Heart right ventricle (tissue), 16 donors: ENCODE measurements around the gene FRMPD3. TPM values are rescaled to one million over a fixed set of nuclear protein-coding genes. Genes with fewer than 3 reads are reported as not detected.
A peak's percentile ranks its signal among the peaks of the same experiment; 100 is the strongest.

Experiments used
- ATAC-seq, 8 donors: fragments of 200-7000 bp; cut with Tn5 transposase; one replicate each; pipeline ENCODE4 v1.9.1; 2020; ENCODE audit warnings: mild to moderate bottlenecking in 8 of 8, moderate library complexity in 8 of 8, moderate number of reproducible peaks in 1 of 8
- DNase-seq, 2 donors: peaks; one replicate each; pipeline ENCODE4 v3.0.0-alpha.2; 2020
- H3K27ac ChIP-seq, 10 donors: fragments of 200-600 bp; sonication (generic) in 2 of 10; one replicate each; pipeline versions ENCODE4 v1.5.0 to v1.8.0; 2020 to 2022; ENCODE audit warnings: mild to moderate bottlenecking in 3 of 10
- H3K27me3 ChIP-seq, 7 donors: fragments of 200-600 bp; one replicate each; pipeline ENCODE4 v1.8.0; 2021 to 2022; ENCODE audit warnings: mild to moderate bottlenecking in 2 of 7
- H3K36me3 ChIP-seq, 9 donors: fragments of 200-600 bp; sonication (generic) in 1 of 9; one replicate each; pipeline versions ENCODE4 v1.5.0 to v1.8.0; 2020 to 2022; ENCODE audit warnings: mild to moderate bottlenecking in 2 of 9
- H3K4me1 ChIP-seq, 9 donors: fragments of 200-600 bp; sonication (generic) in 1 of 9; one replicate each; pipeline versions ENCODE4 v1.5.0 to v1.8.0; 2020 to 2022; ENCODE audit warnings: mild to moderate bottlenecking in 4 of 9
- H3K4me3 ChIP-seq, 10 donors: fragments of 200-600 bp; sonication (generic) in 2 of 10; one replicate each; pipeline versions ENCODE4 v1.5.0 to v1.8.0; 2020 to 2022; ENCODE audit warnings: mild to moderate bottlenecking in 7 of 10, moderate library complexity in 2 of 10
- H3K9me3 ChIP-seq, 11 donors: fragments of 200-600 bp in 10 of 11; sonication (generic) in 2 of 11; one replicate each; pipeline versions ENCODE4 v1.5.0 to v1.8.0; 2013 to 2022; ENCODE audit warnings: mild to moderate bottlenecking in 2 of 11, control low read depth in 1 of 11, moderate library complexity in 1 of 11
- WGBS, 2 donors: extraction: QIAGEN DNeasy Blood & Tissue Kit; methylation state at CpG; one replicate each; pipeline ENCODE4 v1.1.7; 2013; ENCODE audit warnings: inconsistent platforms in 1 of 2; 5-methylcytosine and 5-hydroxymethylcytosine counted together
- intact Hi-C, 10 donors: fragments of 100-400 bp; cut with DNase I; formaldehyde crosslinking; loops; one replicate each; pipeline versions ENCODE4 v1.11.1 to v1.14.2; 2022
- polyA plus RNA-seq, 2 donors: library from polyadenylated mRNA; stranded (reverse); fragments of 200-250 nt; gene quantifications; one replicate each; pipeline ENCODE4 v1.2.3, GENCODE V29; 2013
- total RNA-seq, 10 donors: library from RNA; stranded (reverse); fragmentation: NEBNext Ultra II Directional in 3 of 10; extraction: Animal tissue kit (Norgen Biotek cat#: 25700) in 3 of 10; gene quantifications; one replicate each; pipeline versions ENCODE4 v1.2.1 to v1.2.4, GENCODE V29; 2021 to 2023
- TF ChIP-seq, protein P1 (sequence below), 9 donors: fragments of 200-600 bp; sonication (generic) in 2 of 9; IDR thresholded peaks; one replicate each; pipeline versions ENCODE4 v1.5.0 to v1.8.0; 2021 to 2022; ENCODE audit warnings: antibody characterized with exemption in 9 of 9, mild to moderate bottlenecking in 5 of 9, moderate library complexity in 1 of 9
- donor health status: Arrhythmogenic right ventricular cardiomyopathy.
- donor health status: ischemic (EF 13 %, LVEDD 7.1; RV severe dilation, severe dysfunction).
- donor health status: healthy with polysubstance abuse.
- donor health status: DM: no; HTN: yes; CAD: no.
- donor health status: DM: no; HTN: no; CAD: no.
- donor health status: ischemic (EF 25% LVEDD 6.9; RV normal size, moderate dysfunction).
- donor health status: ischemic (EF 25% LVEDD 5.7; RV mildly dilated, moderate dysfunction).
- donor health status: healthy.
- donor health status: DM: yes; HTN: yes; CAD: no.
- donor health status: Ischemic cardiomyopathy.
- donor health status: ischemic (EF 35%, LVEDD 5.7; RV mildly dilated, moderate dysfunction).
- donor health status: nonischemic (EF 11% LVEDD 7.7; RV severe dilation, severe dysfunction).
- donor health status: DM: yes; HTN: yes; CAD: no.
- donor health status: PGD.
- donor health status: ischemic (EF 29% LVEDD 5.4; RV normal size, mild dysfunction).
- donor health status: nonischemic (EF 23%, LVEDD 6.1; RV moderate dilation, normal function).

FRMPD3 gene
- total and polyA plus RNA-seq, 12 donors = 0.02 to 0.14 (median 0.05) TPM; not detected in 8

DNA sequence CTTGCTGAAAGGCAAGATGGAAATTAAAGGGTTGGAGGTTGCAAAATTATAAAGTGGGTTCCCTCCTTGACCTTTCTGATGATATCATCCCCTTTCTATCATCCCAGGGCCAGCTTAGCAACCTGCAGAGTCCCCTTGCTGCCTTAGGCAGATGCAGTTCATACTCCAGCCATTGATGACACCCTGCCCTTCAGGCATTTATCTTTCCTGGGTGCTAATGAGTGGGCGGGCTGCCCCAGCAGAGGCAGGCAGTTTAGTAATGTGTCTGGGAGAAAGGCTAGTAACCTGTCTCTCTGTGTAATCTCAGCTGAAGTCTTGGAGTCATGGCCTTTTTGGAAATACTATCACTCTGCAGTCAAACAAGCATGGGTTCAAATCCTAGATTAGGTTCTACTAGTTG is 3.8 kb upstream of the FRMPD3 start:
- H3K4me3 ChIP-seq = no peak overlapping the region
- no peak overlapping the region for H3K27ac ChIP-seq
- DNase-seq (no peak), ATAC-seq (no peak)
- WGBS, 2 donors = 72 to 85% methylated on average over 1 of the region's 1 CpG
- TF ChIP-seq, protein P1, sequence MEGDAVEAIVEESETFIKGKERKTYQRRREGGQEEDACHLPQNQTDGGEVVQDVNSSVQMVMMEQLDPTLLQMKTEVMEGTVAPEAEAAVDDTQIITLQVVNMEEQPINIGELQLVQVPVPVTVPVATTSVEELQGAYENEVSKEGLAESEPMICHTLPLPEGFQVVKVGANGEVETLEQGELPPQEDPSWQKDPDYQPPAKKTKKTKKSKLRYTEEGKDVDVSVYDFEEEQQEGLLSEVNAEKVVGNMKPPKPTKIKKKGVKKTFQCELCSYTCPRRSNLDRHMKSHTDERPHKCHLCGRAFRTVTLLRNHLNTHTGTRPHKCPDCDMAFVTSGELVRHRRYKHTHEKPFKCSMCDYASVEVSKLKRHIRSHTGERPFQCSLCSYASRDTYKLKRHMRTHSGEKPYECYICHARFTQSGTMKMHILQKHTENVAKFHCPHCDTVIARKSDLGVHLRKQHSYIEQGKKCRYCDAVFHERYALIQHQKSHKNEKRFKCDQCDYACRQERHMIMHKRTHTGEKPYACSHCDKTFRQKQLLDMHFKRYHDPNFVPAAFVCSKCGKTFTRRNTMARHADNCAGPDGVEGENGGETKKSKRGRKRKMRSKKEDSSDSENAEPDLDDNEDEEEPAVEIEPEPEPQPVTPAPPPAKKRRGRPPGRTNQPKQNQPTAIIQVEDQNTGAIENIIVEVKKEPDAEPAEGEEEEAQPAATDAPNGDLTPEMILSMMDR (IDR thresholded peaks at IDR 0.05) = no peak
- peaks cover 0 to 70% (median 14%) of the 10 kb centered on the region in 7 donors for H3K27me3 ChIP-seq
- H3K9me3 ChIP-seq = no peaks in the 10 kb centered on the region
- intact Hi-C loops = no loop called here
- no peaks in the 10 kb centered on the region for H3K4me1 ChIP-seq
- no peaks in the 10 kb centered on the region for H3K36me3 ChIP-seq

GRCh38 chrX:107447642-107448041 is 1.8 kb upstream of the FRMPD3 start:
- no peak for ATAC-seq

GRCh38 chrX:107448625-107448997 is 841 bp upstream of the FRMPD3 start:
- Histone ChIP-seq H3K4me1 (no peaks in the 10 kb centered on the region), H3K36me3 (no peaks in the 10 kb centered on the region), H3K27me3 (peaks cover 0 to 85% (median 21%) of the 10 kb centered on the region in 7 donors), H3K4me3 (peak overlapping the region in 3 of 10 donors; percentile 40 to 41 (median 41)), H3K9me3 (no peaks in the 10 kb centered on the region), H3K27ac (no peak overlapping the region)
- 31 to 35% methylated on average over 6 of the region's 6 CpGs for WGBS, 2 donors
- TF ChIP-seq, protein P1 (IDR thresholded peaks at IDR 0.05) = no peak
- no peak for ATAC-seq
- intact Hi-C loops = no loop called here
- no peak for DNase-seq

More at GRCh38 chrX:107447642-107448041, 1.8 kb upstream of the FRMPD3 start:
- no peaks in the 10 kb centered on the region for H3K9me3 ChIP-seq
- no peaks in the 10 kb centered on the region for H3K36me3 ChIP-seq
- no peak overlapping the region for H3K4me3 ChIP-seq
- intact Hi-C loops = no loop called here
- DNase-seq = no peak
- TF ChIP-seq, protein P1 (IDR thresholded peaks at IDR 0.05) = no peak
- H3K27me3 ChIP-seq = peaks cover 0 to 75% (median 21%) of the 10 kb centered on the region in 7 donors
- no peaks in the 10 kb centered on the region for H3K4me1 ChIP-seq
- no peak overlapping the region for H3K27ac ChIP-seq

GRCh38 chrX:107450823-107451509 is 1.5 kb downstream of the FRMPD3 start:
- intact Hi-C loops = no loop called here
- Histone ChIP-seq H3K27ac (no peak overlapping the region), H3K4me3 (no peak overlapping the region), H3K36me3 (no peaks in the 10 kb centered on the region), H3K4me1 (no peaks in the 10 kb centered on the region), H3K9me3 (no peaks in the 10 kb centered on the region), H3K27me3 (peaks cover 0 to 92% (median 21%) of the 10 kb centered on the region in 7 donors)
- WGBS, 2 donors = 6 to 11% methylated on average over 19 of the region's 19 CpGs
- ATAC-seq = no peak
- TF ChIP-seq, protein P1 (IDR thresholded peaks at IDR 0.05) = peak in 1 of 9 donors; percentile 11
- DNase-seq = no peak
